H1 (cell line): ENCODE measurements around the gene EGR4. TPM values are rescaled to one million over a fixed set of nuclear protein-coding genes. Genes with fewer than 3 reads are reported as not detected.

Experiments
- GABPA ChIP-seq: IDR thresholded peaks from 2 replicates; pipeline ENCODE4 v1.6.1; 2011; ENCODE audit warnings: mild to moderate bottlenecking, low read length, moderate library complexity, borderline replicate concordance; ENCODE audit not compliant: insufficient read depth
- JUN ChIP-seq: IDR thresholded peaks from 2 replicates; pipeline ENCODE4 v1.6.1; 2011; ENCODE audit warnings: low read depth, mild to moderate bottlenecking, improper control_type of control experiment, low read length
- SP4 ChIP-seq: IDR thresholded peaks from 2 replicates; pipeline ENCODE4 v1.6.1; 2012; ENCODE audit warnings: low read length, inconsistent platforms
- polyA plus RNA-seq, 7 experiments: library from polyadenylated mRNA; depleted of rRNA in 3 of 7; stranded (reverse) in 5 of 7; unstranded in 2 of 7; fragments of >200 nt in 5 of 7; fragments of 200-250 nt in 2 of 7; gene quantifications; 1 replicate in 5 of 7; 2 replicates in 1 of 7; 4 replicates in 1 of 7; pipeline versions ENCODE4 v1.2.1 to v1.2.3, GENCODE V29; 2011 to 2013; ENCODE audit warnings: missing spikeins in 2 of 7, mixed read lengths in 2 of 7
- total RNA-seq: library from RNA; stranded (reverse); fragmentation: NEBNext Ultra II Directional; extraction: Animal tissue kit (Norgen Biotek cat#: 25700); gene quantifications from 2 replicates; pipeline ENCODE4 v1.2.1, GENCODE V29; 2021
- TF ChIP-seq, protein P1 (sequence below): IDR thresholded peaks from 2 replicates; pipeline ENCODE4 v1.6.1; 2012; ENCODE audit warnings: low read length, inconsistent platforms
- TF ChIP-seq, protein P2 (sequence below), 3 experiments: IDR thresholded peaks; 1 replicate in 2 of 3; 2 replicates in 1 of 3; pipeline versions ENCODE4 v1.5.1 to v1.6.1; 2011; ENCODE audit warnings: low read length in 3 of 3, mild to moderate bottlenecking in 3 of 3, inconsistent platforms in 2 of 3, low read depth in 1 of 3, moderate library complexity in 1 of 3; ENCODE audit not compliant: insufficient read depth in 1 of 3; ENCODE audit errors: control extremely low read depth in 1 of 3

Gene EGR4
- total and polyA plus RNA-seq, 2 of the 8 experiments (the other 6 are each of a cell fraction or from before 2014, with no cell fraction given): 0.20 TPM; not detected in 1

DNA sequence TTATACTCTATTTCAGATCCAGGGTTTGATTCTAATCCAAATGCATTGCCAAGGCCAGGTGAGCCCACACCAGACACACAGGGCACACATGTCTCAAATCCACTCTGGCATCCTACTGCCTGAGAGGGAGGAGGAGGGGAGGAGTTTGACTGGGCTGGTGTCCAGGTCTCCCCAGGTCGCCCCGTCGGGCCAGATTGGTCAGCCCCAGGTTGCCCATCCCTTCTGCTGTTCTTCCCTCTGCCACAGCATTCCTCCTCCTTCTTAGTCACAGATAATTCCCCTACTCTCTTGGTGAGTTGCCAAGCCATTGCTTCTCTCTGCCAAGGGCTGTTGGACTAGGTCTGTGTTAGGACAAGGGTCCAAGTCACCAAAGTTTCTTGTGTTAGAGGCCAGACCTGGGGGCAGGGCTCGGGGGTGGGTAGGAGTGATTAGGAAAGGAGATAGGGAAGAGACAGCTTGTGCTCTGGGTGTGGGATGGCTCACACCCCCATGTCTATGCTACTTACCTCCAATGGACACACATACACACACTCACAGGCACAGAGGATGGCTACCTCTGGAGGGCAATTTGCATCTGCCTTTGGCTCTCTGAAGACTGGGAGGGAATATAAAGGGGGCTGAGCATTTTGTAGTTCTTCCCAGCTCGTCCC, 2.5 kb upstream of the EGR4 start (continued):
- TF ChIP-seq, protein P1, sequence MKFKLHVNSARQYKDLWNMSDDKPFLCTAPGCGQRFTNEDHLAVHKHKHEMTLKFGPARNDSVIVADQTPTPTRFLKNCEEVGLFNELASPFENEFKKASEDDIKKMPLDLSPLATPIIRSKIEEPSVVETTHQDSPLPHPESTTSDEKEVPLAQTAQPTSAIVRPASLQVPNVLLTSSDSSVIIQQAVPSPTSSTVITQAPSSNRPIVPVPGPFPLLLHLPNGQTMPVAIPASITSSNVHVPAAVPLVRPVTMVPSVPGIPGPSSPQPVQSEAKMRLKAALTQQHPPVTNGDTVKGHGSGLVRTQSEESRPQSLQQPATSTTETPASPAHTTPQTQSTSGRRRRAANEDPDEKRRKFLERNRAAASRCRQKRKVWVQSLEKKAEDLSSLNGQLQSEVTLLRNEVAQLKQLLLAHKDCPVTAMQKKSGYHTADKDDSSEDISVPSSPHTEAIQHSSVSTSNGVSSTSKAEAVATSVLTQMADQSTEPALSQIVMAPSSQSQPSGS: no peak
- TF ChIP-seq JUN: no peak
- no peak for TF ChIP-seq SP4
- TF ChIP-seq GABPA: no peak
- TF ChIP-seq, protein P2, sequence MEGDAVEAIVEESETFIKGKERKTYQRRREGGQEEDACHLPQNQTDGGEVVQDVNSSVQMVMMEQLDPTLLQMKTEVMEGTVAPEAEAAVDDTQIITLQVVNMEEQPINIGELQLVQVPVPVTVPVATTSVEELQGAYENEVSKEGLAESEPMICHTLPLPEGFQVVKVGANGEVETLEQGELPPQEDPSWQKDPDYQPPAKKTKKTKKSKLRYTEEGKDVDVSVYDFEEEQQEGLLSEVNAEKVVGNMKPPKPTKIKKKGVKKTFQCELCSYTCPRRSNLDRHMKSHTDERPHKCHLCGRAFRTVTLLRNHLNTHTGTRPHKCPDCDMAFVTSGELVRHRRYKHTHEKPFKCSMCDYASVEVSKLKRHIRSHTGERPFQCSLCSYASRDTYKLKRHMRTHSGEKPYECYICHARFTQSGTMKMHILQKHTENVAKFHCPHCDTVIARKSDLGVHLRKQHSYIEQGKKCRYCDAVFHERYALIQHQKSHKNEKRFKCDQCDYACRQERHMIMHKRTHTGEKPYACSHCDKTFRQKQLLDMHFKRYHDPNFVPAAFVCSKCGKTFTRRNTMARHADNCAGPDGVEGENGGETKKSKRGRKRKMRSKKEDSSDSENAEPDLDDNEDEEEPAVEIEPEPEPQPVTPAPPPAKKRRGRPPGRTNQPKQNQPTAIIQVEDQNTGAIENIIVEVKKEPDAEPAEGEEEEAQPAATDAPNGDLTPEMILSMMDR (IDR thresholded peaks at IDR 0.05; ENCODE audit: control extremely low read depth in 1 of 3, insufficient read depth in 1 of 3, low read depth in 1 of 3, low read length in 3 of 3): no peak
